ENCODE results near the gene RNH1. TPM values are rescaled to one million over a fixed set of nuclear protein-coding genes. Genes with fewer than 3 reads are reported as not detected.

The RNH1 gene
- polyA plus RNA-seq, 5 donors, result 63.3 to 130 (median 87.3) TPM

DNA sequence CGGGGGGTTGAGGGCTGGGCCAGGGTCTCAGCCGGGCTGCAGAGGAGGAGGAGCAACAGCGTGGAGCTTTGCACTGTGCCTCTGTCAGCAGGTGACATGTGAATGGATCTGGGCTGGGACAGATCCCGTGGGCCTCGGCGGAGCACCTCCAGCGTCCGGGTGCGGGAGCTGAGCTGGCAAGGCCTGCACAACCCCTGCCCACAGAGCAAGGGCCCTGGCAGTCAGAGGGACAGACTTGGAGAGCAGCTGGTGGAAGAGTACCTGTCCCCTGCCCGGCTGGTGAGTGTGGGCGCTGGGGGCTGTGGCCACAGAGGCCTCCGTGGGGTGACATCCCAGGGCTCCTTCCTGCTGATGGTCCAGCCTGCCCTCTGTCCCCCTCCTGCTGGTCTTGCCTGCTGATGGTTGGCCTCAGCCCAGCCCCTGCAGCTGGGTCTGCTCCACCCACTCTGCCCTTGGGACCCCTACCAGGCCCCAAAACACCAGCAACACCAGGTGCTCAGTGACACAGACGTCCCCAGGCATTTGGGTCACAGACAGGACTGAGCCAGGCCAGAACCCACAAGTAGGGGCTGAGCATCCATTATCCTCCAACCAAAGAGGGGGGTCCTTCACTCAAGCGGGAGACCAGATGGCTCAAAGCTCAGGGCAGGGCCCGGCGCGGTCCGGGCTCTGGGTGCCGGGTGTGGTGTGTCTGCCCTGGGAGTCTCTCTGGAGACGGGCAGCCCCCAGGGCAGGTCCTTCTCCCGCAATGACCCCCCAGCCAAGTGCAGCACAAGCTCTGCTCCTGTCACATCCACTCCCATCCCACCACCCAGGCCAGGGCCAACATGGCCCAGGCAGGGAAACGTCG, 33.8 kb upstream of the RNH1 start:
- DNase-seq, result no peak

DNA sequence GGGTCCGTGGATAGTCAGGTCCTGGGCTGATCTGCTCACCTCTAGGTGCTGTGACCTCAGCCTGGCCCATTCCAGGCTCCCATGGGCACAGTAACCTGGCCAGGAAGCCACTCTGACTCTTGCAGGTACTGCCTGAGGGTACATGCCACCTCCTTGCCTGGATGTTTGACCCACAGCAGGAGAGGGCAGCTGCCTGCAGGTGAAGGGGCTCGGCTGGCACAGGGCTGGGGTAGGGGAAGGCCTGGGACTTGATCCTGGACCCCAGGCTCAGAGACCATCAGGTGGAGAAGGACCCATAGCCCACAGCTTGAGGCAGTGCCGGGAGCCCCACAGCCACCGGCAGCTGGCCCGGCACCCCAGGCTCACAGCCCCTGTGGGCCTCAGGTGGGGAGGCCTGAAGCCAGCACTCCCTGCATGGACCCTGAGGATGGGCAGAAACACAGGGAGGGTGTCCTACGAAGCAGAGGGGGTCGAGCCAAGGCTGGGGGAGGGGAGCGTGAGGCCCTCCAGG, 33.0 kb upstream of the RNH1 start:
- no peak for DNase-seq

DNA sequence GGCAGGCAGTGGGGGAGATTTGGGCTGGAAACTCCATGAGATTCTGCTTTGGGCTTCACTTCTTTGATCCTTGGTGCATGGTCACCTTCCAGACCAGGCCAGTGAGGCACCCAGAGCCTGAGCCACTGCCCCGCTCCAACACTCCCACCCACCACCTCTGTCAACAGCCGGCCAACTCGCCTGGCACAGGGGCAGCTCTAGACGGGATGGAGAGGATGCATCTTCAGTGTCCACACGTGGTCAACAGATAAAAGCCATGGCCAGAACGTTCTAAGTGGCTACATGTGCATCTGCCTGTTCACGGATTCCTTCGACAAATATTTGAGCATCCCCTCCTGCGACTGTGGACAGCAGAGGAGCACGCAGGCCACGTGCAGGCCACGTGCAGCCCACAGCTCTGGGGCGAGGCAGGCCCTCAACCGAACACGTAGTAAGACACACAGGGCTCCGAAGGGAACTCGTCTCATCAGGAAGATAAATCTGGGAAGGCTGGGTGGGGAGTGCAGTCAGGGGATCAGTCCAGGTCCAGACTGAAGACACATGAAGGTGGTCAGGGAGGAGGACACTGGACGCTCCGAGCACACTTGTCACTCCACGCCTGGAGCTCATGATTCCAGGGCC, 31.5 kb upstream of the RNH1 start:
- DNase-seq, result no peak

DNA sequence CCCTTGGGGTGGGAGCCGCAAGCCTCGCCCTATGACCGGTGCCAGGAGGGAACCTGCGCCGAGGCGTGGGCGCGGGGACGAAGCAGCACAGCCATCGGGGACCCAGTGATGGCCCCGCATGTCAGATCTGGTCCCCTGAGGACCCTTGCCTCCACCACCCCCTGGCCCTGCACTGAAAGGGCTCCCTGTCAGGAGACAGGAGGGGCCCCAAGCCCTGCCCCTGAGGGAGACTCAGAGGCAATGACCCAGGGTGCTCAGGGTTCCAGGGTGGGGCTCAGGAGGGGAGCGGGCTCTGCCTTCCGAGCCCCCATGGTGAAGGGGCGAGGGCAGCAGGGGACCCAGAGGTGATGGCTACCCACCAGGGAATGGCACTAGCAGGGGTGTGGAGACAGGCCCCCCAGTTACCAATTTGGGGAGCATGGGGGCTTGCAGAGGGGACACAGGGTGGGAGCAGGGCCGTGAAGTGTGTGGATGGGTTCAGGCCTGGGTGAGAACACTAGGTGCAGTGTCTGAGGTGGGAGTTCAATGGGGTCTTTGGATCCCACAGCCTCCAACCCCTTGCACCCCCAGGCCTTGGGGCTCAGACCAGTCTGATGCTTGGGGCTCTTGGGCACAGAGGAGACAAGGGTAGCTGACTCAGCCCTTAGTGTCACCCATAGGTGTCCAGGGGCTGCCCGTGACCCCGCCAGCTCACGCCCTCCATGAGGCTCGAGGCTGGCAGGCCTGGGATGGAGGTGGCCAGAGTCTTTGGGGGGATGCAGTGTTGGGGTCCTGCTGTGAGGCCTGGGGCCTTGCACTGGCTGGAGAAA, 30.8 kb upstream of the RNH1 start:
- no peak for DNase-seq

DNA sequence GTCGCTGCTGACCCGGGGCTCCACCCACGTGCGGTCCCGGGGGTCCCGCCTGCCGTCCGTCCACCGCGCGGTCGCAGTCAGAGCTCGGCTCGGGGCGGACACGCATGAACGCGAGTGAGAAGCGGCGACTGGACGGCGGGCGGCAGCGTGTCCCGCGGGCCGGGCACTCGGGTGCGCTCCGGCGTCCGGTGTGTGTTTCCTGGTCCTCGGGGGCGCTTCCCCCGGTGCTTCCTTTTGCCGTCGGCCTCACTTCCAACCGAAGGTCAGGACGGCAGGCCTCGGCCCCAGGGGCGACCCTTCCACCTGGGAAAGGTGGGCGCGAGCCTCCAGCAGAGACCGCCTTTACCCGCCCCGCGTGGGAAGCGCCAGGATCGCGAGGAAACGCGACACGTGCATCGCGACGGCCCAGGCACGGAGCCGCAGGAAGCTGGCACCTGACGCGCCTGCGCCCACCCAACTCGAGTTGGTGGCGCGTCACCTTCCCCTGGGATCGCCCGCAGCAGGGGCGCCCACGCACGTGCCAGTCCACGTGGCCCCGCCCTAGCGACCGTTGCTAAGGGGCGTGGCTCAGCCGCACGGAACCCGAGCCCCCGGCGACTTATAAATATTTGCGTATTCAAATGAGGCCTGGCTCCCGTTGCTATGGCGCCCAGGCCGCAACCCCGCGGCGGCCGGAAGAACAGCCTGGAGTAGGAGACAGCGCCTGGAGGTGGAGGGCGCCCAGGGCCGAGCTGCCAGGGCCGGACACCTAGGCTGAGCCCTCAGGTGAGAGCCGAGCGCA, 30.0 kb upstream of the RNH1 start, which contains the start of gene LRRC56:
TSS of gene LRRC56 (plus strand) at position 687 of the 781 bp plus-strand sequence. CDS start 3,158 bp downstream, outside the sequence.
- peak; percentile 77 for DNase-seq

DNA sequence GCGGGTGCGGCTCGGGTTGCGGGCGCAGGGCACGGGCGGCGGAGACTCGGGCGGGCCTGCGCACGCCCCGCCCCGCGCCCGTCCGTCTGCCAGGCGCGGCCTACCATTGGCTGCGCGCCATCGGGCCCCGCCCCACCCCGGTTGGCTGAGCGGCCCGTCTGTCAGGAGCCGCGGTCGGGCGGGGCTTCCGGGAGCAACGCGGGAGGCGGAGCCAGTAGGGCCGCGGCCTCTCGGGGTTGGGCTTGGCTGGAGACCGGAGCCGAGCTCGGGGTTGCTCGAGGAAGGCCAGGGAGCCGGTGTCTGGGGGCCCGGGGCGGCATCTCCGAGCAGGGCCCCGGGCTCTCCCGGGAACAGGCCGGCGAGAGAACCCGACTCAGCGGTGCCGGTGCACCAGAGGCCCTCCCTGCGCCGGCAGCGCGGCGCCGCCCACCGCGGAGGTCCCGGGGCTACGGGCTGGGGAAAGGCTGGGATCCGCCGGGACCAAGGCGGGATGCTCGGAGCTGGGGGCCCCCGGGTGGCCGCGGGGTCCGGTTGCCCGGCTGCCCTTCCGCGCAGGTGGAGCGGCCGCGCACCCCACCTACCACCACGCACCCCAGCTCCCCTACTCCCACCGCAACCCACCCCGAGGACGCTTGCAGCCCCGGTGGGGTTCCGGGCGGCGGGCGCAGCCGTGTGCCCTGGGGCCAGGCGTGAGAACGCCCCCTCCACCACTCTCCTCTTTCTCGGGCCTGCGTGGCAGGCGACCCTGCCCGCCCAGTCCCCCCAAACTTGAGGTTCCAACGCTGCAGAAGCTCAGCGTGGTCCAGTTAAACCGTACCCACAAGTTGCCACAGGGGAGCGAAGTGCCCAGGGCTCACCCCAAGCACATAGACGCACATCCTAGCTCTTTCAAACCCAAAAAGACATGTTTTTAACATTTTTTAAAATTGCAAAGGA, 28.7 kb upstream of the RNH1 start, which contains the start of gene HRAS:
TSS of gene HRAS (minus strand) at position 58 of the 936 bp plus-strand sequence.
- peak; percentile 96 for DNase-seq

DNA sequence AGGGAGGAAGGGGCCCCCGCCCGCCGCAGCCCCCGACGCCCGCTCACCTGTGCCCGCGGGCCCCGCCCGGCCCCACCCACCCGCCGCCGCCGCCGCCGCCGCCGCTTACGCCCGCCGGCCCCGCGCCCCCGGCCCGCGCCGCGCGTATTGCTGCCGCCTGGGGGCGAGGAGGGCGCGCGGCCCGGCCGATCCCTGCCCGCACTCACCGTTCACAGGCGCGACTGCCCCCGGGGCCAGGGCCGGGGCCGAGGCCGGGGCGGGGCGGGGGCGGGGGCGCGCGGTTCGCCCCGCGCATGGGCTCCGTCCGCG, 28.1 kb upstream of the RNH1 start:
- no peak for DNase-seq

DNA sequence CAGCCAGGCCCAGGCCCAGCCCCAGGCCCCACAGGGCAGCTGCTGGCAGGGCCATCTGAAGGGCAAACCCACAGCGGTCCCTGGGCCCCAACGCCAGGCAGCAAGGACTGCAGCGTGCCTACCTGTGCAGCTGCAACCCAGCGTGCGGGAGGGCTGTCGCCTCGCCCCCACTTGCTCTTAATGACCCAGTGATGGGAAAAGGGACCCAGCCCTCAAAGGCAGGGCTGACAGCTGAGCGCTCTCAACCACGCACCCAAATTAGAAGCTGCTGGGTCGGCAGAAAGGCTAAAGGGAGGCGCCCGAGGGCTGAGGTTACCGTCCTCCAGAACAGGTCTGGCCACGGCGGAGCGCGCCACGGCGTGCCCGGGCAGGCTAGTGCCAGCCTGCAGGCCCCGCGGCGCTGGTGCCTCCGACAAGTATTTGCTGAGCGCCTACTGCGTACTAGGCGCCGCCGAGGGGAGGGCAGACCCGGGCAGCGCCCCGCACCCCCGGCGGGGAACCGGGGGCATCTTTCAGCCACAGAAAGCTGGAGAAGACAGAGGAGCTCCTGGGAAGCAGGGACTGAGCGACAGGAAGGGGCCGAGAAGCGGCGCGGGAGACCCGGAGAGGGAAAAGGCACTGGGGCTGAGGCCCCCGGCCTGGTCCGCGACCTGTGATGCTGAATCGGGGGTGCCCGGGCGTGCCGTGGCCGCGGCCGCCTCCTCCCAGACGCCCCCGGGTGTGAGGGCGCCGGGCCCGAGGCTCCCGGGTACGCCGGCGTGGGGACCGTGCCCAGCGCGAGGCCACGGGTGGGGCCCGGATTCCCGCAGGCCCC, 27.6 kb upstream of the RNH1 start:
- DNase-seq, result no peak

DNA sequence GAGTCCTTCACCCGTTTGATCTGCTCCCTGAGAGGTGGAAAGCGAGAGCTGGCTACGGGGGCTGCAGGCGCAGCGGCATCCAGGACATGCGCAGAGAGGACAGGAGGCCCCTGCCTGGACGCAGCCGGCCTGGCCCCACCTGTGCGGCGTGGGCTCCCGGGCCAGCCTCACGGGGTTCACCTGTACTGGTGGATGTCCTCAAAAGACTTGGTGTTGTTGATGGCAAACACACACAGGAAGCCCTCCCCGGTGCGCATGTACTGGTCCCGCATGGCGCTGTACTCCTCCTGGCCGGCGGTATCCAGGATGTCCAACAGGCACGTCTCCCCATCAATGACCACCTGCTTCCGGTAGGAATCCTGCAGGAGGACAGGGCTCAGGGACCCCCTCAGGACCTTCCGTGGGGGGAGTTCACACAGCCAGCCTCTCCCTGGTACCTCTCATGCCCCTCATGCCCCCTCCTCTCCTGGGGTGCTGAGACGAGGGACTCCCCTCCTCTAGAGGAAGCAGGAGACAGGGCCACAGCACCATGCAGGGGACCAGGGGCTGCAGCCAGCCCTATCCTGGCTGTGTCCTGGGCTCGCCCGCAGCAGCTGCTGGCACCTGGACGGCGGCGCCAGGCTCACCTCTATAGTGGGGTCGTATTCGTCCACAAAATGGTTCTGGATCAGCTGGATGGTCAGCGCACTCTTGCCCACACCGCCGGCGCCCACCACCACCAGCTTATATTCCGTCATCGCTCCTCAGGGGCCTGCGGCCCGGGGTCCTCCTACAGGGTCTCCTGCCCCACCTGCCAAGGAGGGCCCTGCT, 26.7 kb upstream of the RNH1 start:
- no peak for DNase-seq

DNA sequence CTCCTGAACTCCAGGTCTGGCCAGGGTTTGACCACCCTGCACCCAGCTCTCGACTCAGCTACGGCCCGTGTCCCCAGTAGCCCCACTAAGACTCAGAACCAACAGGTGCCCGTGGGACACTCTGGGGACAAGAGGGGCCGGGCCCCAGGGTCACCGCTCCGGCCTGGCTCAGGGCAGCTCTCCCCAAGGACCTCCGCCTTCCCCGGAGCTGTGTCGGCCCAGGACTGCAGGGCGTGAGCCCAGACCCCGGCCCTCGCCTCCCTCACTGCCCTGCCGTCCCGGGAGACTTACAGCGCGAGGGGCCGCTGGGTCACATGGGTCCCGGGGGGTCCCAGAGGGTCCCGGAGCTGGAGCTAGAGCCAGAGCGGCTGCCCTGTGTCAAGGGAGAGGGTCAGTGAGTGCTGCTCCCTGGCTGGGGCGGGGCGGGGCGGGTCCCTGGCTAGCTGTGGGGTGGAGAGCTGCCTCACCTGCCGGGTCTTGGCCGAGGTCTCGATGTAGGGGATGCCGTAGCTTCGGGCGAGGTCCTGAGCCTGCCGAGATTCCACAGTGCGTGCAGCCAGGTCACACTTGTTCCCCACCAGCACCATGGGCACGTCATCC, 26.0 kb upstream of the RNH1 start:
- no peak for DNase-seq

DNA sequence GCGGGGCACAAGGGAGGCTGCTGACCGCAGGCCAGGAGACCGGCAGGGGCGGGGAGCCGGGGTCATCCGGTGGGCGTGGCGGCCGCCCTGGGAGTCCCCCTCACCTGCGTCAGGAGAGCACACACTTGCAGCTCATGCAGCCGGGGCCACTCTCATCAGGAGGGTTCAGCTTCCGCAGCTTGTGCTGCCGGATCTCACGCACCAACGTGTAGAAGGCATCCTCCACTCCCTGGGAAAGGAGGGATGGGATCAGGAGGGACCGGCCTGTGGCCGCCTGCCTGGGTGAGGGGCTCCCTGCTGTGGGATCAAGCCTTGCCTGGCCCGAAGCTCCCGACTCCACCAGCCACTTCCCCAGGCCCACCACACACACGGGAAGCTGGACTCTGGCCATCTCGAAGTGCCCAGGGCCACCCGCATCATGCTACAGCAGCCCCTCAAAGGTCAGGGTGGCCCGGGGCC, 25.5 kb upstream of the RNH1 start:
- DNase-seq, result no peak

DNA sequence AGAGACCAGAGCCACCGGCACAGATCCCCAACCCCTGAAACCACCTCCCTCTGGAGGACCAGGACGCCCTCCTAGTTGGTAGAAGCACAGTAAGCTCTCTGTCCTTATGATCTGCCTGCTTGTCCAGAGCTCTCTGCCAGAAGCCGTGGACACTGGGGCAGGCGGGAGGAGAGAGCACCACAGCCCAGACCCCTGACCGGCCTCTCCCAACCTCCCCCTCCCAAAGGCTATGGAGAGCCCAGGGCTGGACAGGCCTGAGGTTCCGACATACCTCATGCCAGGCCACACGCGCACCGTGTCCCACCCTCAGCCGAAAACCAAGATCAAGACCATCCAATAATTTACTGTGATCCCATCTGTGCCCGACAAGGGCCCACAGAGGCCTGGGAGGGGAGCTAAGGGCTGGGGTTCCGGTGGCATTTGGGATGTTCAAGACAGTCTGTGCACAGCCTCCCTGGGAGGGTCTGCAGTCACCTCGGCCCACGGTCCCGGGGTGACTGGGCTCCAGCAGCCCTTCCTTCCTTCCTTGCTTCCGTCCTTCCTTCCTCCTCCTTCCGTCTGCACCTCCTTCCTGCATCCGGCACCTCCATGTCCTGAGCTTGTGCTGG, 25.0 kb upstream of the RNH1 start:
- no peak for DNase-seq

DNA sequence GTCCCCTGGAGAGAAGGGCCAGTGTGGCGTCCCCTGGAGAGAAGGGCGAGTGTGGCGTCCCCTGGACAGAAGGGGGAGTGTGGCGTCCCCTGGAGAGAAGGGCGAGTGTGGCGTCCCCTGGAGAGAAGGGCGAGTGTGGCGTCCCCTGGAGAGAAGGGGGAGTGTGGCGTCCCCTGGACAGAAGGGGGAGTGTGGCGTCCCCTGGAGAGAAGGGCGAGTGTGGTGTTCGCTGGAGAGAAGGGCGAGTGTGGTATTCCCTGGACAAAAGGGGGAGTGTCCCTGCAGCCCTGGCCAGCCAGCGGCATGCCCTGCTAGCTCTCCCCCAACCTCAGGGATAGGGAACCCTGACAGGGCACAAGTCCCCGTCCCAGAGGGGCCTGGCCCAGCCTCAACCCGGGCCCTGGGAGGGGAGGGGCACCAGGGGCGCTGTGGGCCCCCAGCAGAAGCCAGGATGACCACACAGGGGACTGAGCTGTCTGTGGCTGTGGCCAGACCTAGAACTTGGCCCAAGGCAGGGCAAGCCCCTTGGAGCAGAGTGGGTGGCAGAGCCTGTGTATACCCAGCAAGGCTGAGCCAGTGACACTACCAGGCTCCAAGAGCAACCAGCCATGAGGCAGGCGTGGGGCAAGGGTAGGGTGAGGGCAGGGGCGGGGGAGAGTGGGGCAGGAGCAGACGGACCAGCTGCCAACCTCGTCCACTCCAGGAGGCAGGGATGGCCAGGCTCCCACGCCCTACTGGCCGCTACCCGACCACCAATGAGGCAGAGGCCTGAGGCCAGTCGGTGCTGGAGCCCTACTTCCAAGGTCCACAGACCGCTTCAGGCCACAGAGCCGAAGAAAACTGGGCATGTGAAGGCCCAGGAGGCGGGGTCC, 24.2 kb upstream of the RNH1 start:
- no peak for DNase-seq

DNA sequence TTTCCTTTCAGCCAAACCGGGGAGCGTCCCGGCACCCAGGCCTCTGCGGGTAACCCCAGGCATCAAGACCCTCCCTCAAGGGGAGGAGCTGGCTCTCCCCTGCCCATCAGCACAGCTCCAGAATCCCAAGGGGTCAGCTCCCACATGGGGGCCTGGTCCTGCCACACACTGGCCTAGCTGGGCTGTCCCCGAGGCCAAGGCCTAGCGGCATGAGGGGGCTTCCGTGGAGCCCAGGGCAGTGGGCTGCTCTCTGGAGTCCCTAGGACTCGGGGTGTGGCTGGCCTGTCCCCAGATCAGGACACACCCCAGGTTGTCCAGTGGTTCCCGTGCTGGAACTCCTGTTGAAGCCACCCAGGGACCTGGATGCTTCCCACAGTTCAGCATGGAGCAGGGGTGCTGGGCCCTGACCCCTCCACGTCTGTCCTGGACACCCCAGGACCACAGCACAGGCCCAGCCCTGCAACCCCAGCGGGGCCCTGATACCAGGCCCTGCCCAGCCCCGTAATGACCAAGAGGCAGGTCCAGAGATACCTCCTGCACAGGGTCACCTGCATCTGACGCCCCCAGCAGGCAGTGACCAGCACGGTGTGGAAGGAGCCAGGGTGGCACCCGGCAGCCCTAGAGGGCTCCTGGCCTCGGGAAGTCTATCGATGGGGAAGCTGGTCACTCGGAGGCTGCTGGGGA, 22.8 kb upstream of the RNH1 start:
- no peak for DNase-seq

DNA sequence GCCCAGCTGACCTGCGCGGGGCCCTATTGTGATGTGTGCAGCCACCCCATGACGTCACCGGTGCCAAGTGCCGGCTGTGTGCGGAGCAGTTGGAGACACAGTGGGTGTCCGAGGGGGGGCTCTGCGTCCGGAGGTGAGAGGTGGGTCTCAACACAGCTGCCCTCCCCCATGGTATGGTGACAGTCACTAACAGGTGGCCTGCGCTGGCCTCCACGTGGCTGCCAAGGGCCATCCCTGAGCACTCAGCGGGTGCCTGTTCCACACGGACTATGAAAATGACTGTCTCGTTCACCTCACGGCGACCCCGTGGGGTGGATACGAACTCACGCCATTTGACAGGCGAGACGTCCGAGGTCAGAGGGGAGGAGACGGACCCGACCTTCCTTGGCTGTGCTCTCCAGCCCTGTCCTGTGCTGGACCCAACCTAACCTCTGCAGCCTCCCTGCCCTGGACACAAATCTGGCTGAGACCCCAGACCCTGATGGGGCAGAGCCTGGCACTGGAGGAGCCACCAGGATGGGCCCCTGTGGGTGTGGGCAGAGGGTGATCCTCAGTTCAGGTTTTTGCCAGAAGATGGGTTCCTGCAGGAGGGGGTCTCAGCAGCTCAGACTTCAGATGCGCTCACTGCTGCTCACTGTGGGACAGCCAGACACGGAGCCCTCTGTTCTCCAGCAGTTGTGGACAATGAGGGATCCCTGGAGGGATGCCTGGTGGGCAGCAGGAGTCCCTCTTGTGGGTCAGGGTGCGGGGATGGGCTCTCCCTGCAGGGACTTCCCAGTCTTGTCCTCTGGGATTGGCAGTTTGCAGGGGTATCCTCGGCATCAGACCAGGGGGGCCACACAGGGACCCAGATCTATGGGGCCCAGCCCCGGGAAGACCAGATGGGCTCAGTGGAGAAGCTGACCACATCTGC, 22.0 kb upstream of the RNH1 start:
- DNase-seq, result no peak

Data from right lung (tissue), 5 donors.